Measurements from ENCODE around the gene ABCB6.
A peak's percentile ranks its signal among the peaks of the same experiment; 100 is the strongest.

Gene ABCB6

GRCh38 chr2:219209236-219210195 is 9.2 kb downstream of the ABCB6 start:
- H3K27ac ChIP-seq (ENCODE audit: extremely low read depth, low read depth, low read length): no peak overlapping the region
- no peaks in the 10 kb centered on the region for H3K9me3 ChIP-seq (ENCODE audit: control insufficient read depth, insufficient read depth, low read depth, low read length)
- ChIA-PET POLR2A (interaction anchor here (2.0 kb wide), 1 partner anchor 9 kb away, joined by 11 read pairs; the partner anchor contains the start of gene ABCB6), CTCF (interaction anchor here (0.6 to 3.2 kb wide), 3 partner anchors 38 to 68 kb away, joined by 4 to 8 read pairs (median 5); partner anchors contain the start of gene NHEJ1)
- H3K4me3 ChIP-seq (ENCODE audit: low read depth, low read length): no peak overlapping the region
- peaks cover 8% of the 10 kb centered on the region for H3K4me1 ChIP-seq (ENCODE audit: control insufficient read depth, insufficient read depth, low read length)
- no peak for TF ChIP-seq HIC1 (tag by site-specific recombination; IDR thresholded peaks at IDR 0.05)
- TF ChIP-seq ZNF658 (tag by site-specific recombination; IDR thresholded peaks at IDR 0.05): no peak
- no peak for TF ChIP-seq ZNF560 (tag by site-specific recombination; IDR thresholded peaks at IDR 0.05; ENCODE audit: borderline replicate concordance)
- TF ChIP-seq ZNF48 (tag by site-specific recombination; IDR thresholded peaks at IDR 0.05): no peak
- TF ChIP-seq ELK4 (IDR thresholded peaks at IDR 0.05; ENCODE audit: borderline replicate concordance, low read depth, low read length): no peak
- TF ChIP-seq ZNF223 (tag by site-specific recombination; IDR thresholded peaks at IDR 0.05): no peak
- TF ChIP-seq ZNF239 (tag by site-specific recombination; IDR thresholded peaks at IDR 0.05): no peak
- TF ChIP-seq HOXC10 (CRISPR knock-in tag; IDR thresholded peaks at IDR 0.05): no peak
- TF ChIP-seq ZNF221 (tag by site-specific recombination; IDR thresholded peaks at IDR 0.05; ENCODE audit: borderline replicate concordance): no peak
- TF ChIP-seq ZIC2 (tag by site-specific recombination; IDR thresholded peaks at IDR 0.05): no peak
- no peak for TF ChIP-seq ZNF157 (tag by site-specific recombination; IDR thresholded peaks at IDR 0.05)
- TF ChIP-seq ZNF488 (tag by site-specific recombination; IDR thresholded peaks at IDR 0.05): no peak
- peaks cover 12 to 68% of the 10 kb centered on the region in 2 experiments; a peak in 2 of 3 replicates for H3K36me3 ChIP-seq (ENCODE audit: control insufficient read depth in 2 of 2, insufficient read depth in 1 of 2, low read length in 2 of 2)

GRCh38 chr2:219207884-219208740 is 10.6 kb downstream of the ABCB6 start:
- H3K4me3 ChIP-seq (ENCODE audit: low read depth, low read length): no peak overlapping the region
- CTCF ChIA-PET: interaction anchor here (0.7 to 3.2 kb wide), 4 partner anchors 35 to 499 kb away, joined by 3 to 8 read pairs (median 4); no protein-coding TSS in a partner anchor

More at GRCh38 chr2:219207884-219208740, 10.6 kb downstream of the ABCB6 start:
- POLR2A ChIA-PET: interaction anchor here (1.4 to 2.6 kb wide), 5 partner anchors 10 to 71 kb away, joined by 8 to 27 read pairs (median 11); partner anchors contain the start of genes ABCB6, ANKZF1, ATG9A and CNPPD1
- peaks cover 12 to 54% of the 10 kb centered on the region in 2 experiments; a peak in 2 of 3 replicates for H3K36me3 ChIP-seq (ENCODE audit: control insufficient read depth in 2 of 2, insufficient read depth in 1 of 2, low read length in 2 of 2)
- peaks cover 8% of the 10 kb centered on the region for H3K4me1 ChIP-seq (ENCODE audit: control insufficient read depth, insufficient read depth, low read length)
- H3K9me3 ChIP-seq (ENCODE audit: control insufficient read depth, insufficient read depth, low read depth, low read length): no peaks in the 10 kb centered on the region
- no peak for TF ChIP-seq ZSCAN23 (tag by site-specific recombination; IDR thresholded peaks at IDR 0.05)
- TF ChIP-seq PRDM10 (tag by site-specific recombination; IDR thresholded peaks at IDR 0.05): peak; percentile 97
- H3K27ac ChIP-seq (ENCODE audit: extremely low read depth, low read depth, low read length): no peak overlapping the region
